ENCODE results near the gene PRRT1. TPM values are rescaled to one million over a fixed set of nuclear protein-coding genes. Genes with fewer than 3 reads are reported as not detected.

PRRT1 gene
- polyA plus RNA-seq, 1 experiment = 0.27 TPM

DNA sequence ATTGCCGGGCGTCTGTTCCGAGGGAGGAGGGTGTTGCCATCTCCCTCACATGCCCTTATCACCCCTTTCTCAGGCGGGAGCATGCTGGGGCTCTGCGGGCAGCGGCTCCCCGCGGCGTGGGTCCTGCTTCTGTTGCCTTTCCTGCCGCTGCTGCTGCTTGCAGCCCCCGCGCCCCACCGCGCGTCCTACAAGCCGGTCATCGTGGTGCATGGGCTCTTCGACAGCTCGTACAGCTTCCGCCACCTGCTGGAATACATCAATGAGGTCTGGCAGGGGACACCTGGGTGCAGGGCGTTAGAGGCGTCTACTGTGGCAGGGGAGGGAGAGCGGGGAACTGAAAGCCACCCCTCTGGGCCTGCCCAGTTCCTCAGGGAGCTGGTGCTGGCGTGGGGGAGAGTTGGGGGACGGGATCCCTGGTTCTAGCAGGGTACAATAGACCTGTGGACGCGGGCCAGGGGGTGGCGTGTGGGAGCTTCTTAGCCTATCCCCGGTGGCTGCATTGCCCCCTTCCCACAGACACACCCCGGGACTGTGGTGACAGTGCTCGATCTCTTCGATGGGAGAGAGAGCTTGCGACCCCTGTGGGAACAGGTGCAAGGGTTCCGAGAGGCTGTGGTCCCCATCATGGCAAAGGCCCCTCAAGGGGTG is 2.9 kb upstream of the PRRT1 start:
- peak overlapping the region; percentile 79 for H3K4me3 ChIP-seq (ENCODE audit: low read depth, low read length)
- peak overlapping the region; percentile 81 for H3K27ac ChIP-seq (ENCODE audit: low read depth, low read length)
- peaks cover 2% of the 10 kb centered on the region; the same call in 1 of the 2 replicates for H3K9me3 ChIP-seq (ENCODE audit: control insufficient read depth, insufficient read depth, low read length)
- TF ChIP-seq, protein P1, sequence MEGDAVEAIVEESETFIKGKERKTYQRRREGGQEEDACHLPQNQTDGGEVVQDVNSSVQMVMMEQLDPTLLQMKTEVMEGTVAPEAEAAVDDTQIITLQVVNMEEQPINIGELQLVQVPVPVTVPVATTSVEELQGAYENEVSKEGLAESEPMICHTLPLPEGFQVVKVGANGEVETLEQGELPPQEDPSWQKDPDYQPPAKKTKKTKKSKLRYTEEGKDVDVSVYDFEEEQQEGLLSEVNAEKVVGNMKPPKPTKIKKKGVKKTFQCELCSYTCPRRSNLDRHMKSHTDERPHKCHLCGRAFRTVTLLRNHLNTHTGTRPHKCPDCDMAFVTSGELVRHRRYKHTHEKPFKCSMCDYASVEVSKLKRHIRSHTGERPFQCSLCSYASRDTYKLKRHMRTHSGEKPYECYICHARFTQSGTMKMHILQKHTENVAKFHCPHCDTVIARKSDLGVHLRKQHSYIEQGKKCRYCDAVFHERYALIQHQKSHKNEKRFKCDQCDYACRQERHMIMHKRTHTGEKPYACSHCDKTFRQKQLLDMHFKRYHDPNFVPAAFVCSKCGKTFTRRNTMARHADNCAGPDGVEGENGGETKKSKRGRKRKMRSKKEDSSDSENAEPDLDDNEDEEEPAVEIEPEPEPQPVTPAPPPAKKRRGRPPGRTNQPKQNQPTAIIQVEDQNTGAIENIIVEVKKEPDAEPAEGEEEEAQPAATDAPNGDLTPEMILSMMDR (IDR thresholded peaks at IDR 0.05; ENCODE audit: low read depth, low read length) = peak; percentile 55
- DNase-seq (ENCODE audit: low read depth, low spot score) = no peak
- peaks cover 3% of the 10 kb centered on the region for H3K27me3 ChIP-seq (ENCODE audit: control insufficient read depth, insufficient read depth, low read length)
- ChIA-PET CTCF (interaction anchor here (0.8 to 1.1 kb wide), 4 partner anchors 22 to 364 kb away, joined by 3 to 4 read pairs (median 4); no protein-coding TSS in a partner anchor), POLR2A (interaction anchor here (1.1 to 1.2 kb wide), 2 partner anchors 25 to 41 kb away, joined by 4 to 5 read pairs; partner anchors contain the start of gene FKBPL)

DNA sequence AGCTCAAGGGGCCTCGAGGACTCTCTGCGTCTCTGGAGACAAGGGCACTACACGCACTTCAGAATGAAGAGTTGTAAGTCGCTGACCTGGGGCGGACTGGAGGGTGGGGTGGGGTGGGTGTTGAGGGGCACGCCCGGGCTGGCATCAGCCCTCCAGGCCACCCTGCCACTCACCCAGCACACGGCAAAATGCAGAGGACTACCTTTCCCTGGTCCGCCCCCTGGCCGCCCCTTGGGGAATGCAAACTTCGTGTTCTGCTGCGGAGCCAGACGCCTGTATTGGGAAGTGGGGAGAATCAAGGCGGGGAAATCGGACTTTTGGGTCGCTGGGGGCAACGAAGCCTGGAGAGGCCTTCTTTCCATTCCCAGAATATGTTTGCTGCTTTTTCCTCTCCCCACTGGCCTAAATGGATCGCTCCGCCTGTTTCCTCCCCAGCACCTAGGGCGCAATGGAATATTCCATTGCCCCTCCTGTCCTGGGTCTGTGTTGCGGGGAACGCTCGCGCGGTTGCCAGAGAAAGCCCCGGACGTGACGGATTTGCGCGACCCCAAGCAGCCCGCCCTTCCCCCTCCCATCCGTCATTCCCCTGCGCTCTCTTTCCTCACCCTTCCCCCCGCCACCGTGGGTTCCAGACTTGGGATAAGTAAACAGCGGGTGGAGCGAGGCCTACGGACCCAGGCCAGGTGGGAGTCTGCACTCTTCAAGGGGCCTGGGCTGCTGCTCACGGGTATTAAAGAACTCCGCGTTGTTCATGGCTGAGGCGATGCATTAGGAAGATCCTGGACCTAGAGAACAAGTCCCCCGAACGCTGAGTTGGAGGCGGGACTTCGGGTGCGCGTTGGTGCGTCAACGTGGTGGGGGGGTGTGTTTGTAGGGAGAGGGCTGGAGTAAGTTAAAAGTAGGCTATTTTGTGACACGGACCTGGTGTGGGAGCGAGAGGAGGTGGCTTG is 2.1 kb upstream of the PRRT1 start, which contains the start of gene PPT2:
Gene PPT2, plus strand, starts transcription at position 578 of the 950 bp plus-strand sequence. CDS start 454 bp downstream, outside the sequence.
- H3K27ac ChIP-seq (ENCODE audit: low read depth, low read length) = peak within 1 kb of the TSS; percentile 81
- ChIA-PET POLR2A (interaction anchor here (1.0 to 1.2 kb wide), 3 partner anchors 24 to 42 kb away, joined by 4 to 5 read pairs (median 4); partner anchors contain the start of genes ATF6B and FKBPL), CTCF (interaction anchor here (1.1 kb wide), 1 partner anchor 40 kb away, joined by 3 read pairs; no protein-coding TSS in a partner anchor)
- peaks cover 10% of the 10 kb centered on the region for H3K27me3 ChIP-seq (ENCODE audit: control insufficient read depth, insufficient read depth, low read length)
- H3K4me3 ChIP-seq (ENCODE audit: low read depth, low read length) = peak within 1 kb of the TSS; percentile 79
- peak; percentile 76 for DNase-seq (ENCODE audit: low read depth, low spot score)
- TF ChIP-seq, protein P1 (IDR thresholded peaks at IDR 0.05; ENCODE audit: low read depth, low read length) = peak; percentile 45
- peaks cover 10% of the 10 kb centered on the region for H3K9me3 ChIP-seq (ENCODE audit: control insufficient read depth, insufficient read depth, low read length)

DNA sequence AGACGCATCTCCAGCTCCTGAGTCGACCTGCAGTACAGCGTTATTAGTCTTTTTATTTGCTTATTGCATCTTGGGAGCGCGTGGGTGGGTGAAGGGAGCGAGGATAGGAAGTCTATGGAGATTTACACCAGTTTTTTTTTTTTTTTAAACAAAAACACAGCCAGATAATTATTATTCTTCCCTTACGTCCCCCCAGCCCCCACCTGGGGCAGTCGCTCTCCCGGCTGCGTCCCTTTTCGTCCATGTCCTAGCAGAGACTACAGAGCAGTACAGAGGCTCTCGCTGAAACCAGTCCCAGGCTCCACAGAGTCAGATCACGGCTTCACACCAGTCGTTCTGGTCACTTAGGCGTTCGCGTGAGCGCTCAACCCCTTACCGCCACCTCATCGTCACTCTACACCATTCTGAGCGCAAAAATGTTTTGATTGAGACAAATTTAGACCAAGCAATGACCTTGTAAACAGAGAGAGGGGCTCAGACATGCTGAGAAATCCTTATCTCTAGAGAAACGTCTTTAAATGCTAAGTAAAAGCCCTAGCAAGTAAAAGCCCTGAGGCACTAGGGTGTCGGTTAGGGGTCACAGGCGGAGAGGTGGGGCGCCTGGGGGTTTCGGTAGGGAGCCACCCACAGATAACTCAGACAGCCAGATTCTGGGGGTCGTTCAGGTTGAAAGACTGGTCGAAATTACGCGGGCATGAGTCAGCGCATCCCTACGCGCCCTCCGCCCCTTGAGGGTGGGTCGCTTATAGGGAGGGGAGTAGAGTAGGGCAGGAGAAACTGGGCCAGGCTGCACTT is 1.2 kb upstream of the PRRT1 start:
- CTCF ChIA-PET = interaction anchor here (1.0 to 1.5 kb wide), 2 partner anchors 37 to 42 kb away, joined by 4 to 5 read pairs; no protein-coding TSS in a partner anchor
- peak overlapping the region; percentile 79 for H3K4me3 ChIP-seq (ENCODE audit: low read depth, low read length)
- TF ChIP-seq, protein P1 (IDR thresholded peaks at IDR 0.05; ENCODE audit: low read depth, low read length) = no peak
- POLR2A ChIA-PET = interaction anchor here (0.7 to 1.0 kb wide), 2 partner anchors 25 to 46 kb away, joined by 4 read pairs; partner anchors contain the start of gene ATF6B
- DNase-seq (ENCODE audit: low read depth, low spot score) = no peak
- H3K9me3 ChIP-seq (ENCODE audit: control insufficient read depth, insufficient read depth, low read length) = peaks cover 13% of the 10 kb centered on the region
- peak overlapping the region; percentile 81 for H3K27ac ChIP-seq (ENCODE audit: low read depth, low read length)
- peaks cover 17% of the 10 kb centered on the region for H3K27me3 ChIP-seq (ENCODE audit: control insufficient read depth, insufficient read depth, low read length)

DNA sequence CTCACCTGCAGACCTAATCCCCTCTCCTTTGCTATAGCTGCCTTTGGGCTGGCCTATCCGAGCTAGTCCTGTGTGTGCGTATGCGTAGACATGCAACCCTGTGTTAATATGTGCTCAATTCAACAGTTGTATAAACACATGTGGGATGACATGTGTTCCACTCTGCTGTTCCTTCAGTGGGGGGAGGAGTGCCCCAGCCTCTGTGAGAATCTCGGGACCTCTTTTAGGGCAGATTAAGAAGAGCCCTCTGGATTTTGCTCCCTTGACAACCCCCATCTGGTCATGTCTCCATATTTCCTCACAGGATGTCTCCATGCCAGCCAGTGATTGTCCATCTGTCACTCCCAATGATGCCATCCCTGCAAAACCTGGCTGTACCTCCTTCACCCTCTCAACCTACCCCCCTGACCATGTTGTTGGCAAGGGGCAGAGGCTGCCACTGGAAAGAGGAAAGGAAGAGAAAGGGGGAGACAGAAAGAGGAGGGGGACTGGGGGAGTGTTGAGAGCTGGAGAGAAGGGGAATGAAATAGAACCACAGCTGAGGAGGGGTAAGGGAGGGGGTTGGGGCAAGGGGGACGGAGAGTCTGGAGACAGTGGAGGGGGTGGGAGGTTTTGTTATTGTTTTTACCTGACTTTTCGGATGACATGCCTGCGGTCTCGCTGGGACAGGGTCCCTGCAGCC is 417 bp downstream of the PRRT1 start:
- CTCF ChIA-PET = interaction anchor here (0.6 to 1.5 kb wide), 4 partner anchors 25 to 44 kb away, joined by 3 to 7 read pairs (median 5); no protein-coding TSS in a partner anchor

More for the DNA sequence above, 417 bp downstream of the PRRT1 start:
- H3K4me3 ChIP-seq (ENCODE audit: low read depth, low read length) = peak overlapping the region; percentile 60
- no peak overlapping the region for H3K27ac ChIP-seq (ENCODE audit: low read depth, low read length)
- POLR2A ChIA-PET = no interaction called here
- peaks cover 13% of the 10 kb centered on the region for H3K9me3 ChIP-seq (ENCODE audit: control insufficient read depth, insufficient read depth, low read length)
- TF ChIP-seq, protein P1 (IDR thresholded peaks at IDR 0.05; ENCODE audit: low read depth, low read length) = no peak
- no peak for DNase-seq (ENCODE audit: low read depth, low spot score)
- peaks cover 31% of the 10 kb centered on the region for H3K27me3 ChIP-seq (ENCODE audit: control insufficient read depth, insufficient read depth, low read length)

All from AG04450 (cell line).